Heart left ventricle (tissue), 16 donors: ENCODE results near the gene SLC7A6OS. TPM values are rescaled to one million over a fixed set of nuclear protein-coding genes. Genes with fewer than 3 reads are reported as not detected.
A peak's percentile ranks its signal among the peaks of the same experiment; 100 is the strongest.

ENCODE experiments used
- ATAC-seq, 4 donors: fragments of 200-7000 bp; cut with Tn5 transposase; one replicate each; pipeline ENCODE4 v1.9.1; 2020 to 2022; ENCODE audit warnings: moderate library complexity in 4 of 4, mild to moderate bottlenecking in 3 of 4, moderate number of reproducible peaks in 1 of 4
- DNase-seq, 5 donors: peaks; one replicate each; pipeline ENCODE4 v3.0.0-alpha.2; 2020
- H3K27ac ChIP-seq, 12 donors: fragments of 200-600 bp; sonication (generic) in 4 of 12; one replicate each; pipeline versions ENCODE4 v1.5.0 to v1.8.0; 2016 to 2022; ENCODE audit warnings: mild to moderate bottlenecking in 2 of 12
- H3K27me3 ChIP-seq, 9 donors: fragments of 200-600 bp; sonication (generic) in 2 of 9; one replicate each; pipeline versions ENCODE4 v1.5.1 to v1.8.0; 2016 to 2022; ENCODE audit warnings: mild to moderate bottlenecking in 3 of 9
- H3K36me3 ChIP-seq, 9 donors: fragments of 200-600 bp; sonication (generic) in 2 of 9; one replicate each; pipeline versions ENCODE4 v1.5.0 to v1.8.0; 2018 to 2022; ENCODE audit warnings: mild to moderate bottlenecking in 2 of 9
- H3K4me1 ChIP-seq, 12 donors: fragments of 200-600 bp; sonication (generic) in 4 of 12; one replicate each; pipeline versions ENCODE4 v1.5.0 to v1.8.0; 2016 to 2022; ENCODE audit warnings: mild to moderate bottlenecking in 3 of 12
- H3K4me3 ChIP-seq, 12 donors: fragments of 200-600 bp; sonication (generic) in 4 of 12; one replicate each; pipeline versions ENCODE4 v1.5.0 to v1.8.0; 2017 to 2022; ENCODE audit warnings: mild to moderate bottlenecking in 9 of 12, moderate library complexity in 4 of 12
- H3K9me3 ChIP-seq, 12 donors: fragments of 200-600 bp; sonication (generic) in 4 of 12; one replicate each; pipeline versions ENCODE4 v1.5.0 to v1.8.0; 2016 to 2022; ENCODE audit warnings: mild to moderate bottlenecking in 1 of 12
- CTCF ChIP-seq, 12 donors: fragments of 200-600 bp; sonication (generic) in 4 of 12; IDR thresholded peaks; one replicate each; pipeline versions ENCODE4 v1.5.0 to v1.8.0; 2018 to 2022; ENCODE audit warnings: antibody characterized with exemption in 12 of 12, mild to moderate bottlenecking in 5 of 12
- POLR2A ChIP-seq, 2 donors: fragments of 450-650 bp; IDR thresholded peaks; one replicate each; pipeline ENCODE4 v1.6.1; 2017; ENCODE audit warnings: antibody characterized with exemption in 2 of 2, mild to moderate bottlenecking in 2 of 2, moderate library complexity in 2 of 2
- WGBS, 4 donors: extraction: QIAGEN DNeasy Blood & Tissue Kit in 2 of 4; methylation state at CpG; one replicate each; pipeline versions ENCODE4 v1.1.5 to v1.1.7; 2013 to 2018; 5-methylcytosine and 5-hydroxymethylcytosine counted together
- intact Hi-C, 10 donors: fragments of 100-400 bp; cut with DNase I; formaldehyde crosslinking; loops; one replicate each; pipeline versions ENCODE4 v1.11.1 to v1.14.2; 2022
- polyA plus RNA-seq, 2 donors: library from polyadenylated mRNA; stranded (reverse); fragments of 200-250 nt; gene quantifications; one replicate each; pipeline ENCODE4 v1.2.3, GENCODE V29; 2013
- total RNA-seq, 9 donors: library from RNA; depleted of rRNA in 2 of 9; stranded (reverse); fragments of >200 nt in 2 of 9; fragmentation: NEBNext Ultra II Directional in 3 of 9; extraction: Animal tissue kit (Norgen Biotek cat#: 25700) in 3 of 9; gene quantifications; one replicate each; pipeline versions ENCODE4 v1.1.0 to v1.2.4, GENCODE V29; 2016 to 2023
- donor health status: ischemic (EF 13 %, LVEDD 7.1; RV severe dilation, severe dysfunction).
- donor health status: healthy with polysubstance abuse.
- donor health status: DM: no; HTN: yes; CAD: no.
- donor health status: DM: no; HTN: no; CAD: no.
- donor health status: ischemic (EF 25% LVEDD 6.9; RV normal size, moderate dysfunction).
- donor health status: ischemic (EF 25% LVEDD 5.7; RV mildly dilated, moderate dysfunction).
- donor health status: healthy.
- donor health status: DM: yes; HTN: yes; CAD: no.
- donor health status: ischemic (EF 35%, LVEDD 5.7; RV mildly dilated, moderate dysfunction).
- donor health status: nonischemic (EF 11% LVEDD 7.7; RV severe dilation, severe dysfunction).
- donor health status: DM: yes; HTN: yes; CAD: no.
- donor health status: PGD.
- donor health status: ischemic (EF 29% LVEDD 5.4; RV normal size, mild dysfunction).
- donor health status: nonischemic (EF 23%, LVEDD 6.1; RV moderate dilation, normal function).

Gene SLC7A6OS
- total and polyA plus RNA-seq, 11 donors = 8.1 to 16.2 (median 10.0) TPM

- no peak for TF ChIP-seq POLR2A (IDR thresholded peaks at IDR 0.05)
- peak in 1 of 12 donors; percentile 20 for TF ChIP-seq CTCF (IDR thresholded peaks at IDR 0.05)
- Histone ChIP-seq H3K4me1 (peaks cover 0 to 34% (median 7%) of the 10 kb centered on the region in 12 donors), H3K9me3 (no peaks in the 10 kb centered on the region), H3K27ac (no peak overlapping the region), H3K27me3 (no peaks in the 10 kb centered on the region), H3K4me3 (no peak overlapping the region), H3K36me3 (peaks cover 0 to 77% (median 47%) of the 10 kb centered on the region in 9 donors)
- WGBS, 4 donors = 35 to 41% (median 39%) methylated on average over 3 of the region's 3 CpGs
- intact Hi-C loops = loop anchor here (1.0 to 10.0 kb wide), 10 partner anchors 67 to 244 kb away; partner anchors contain the start of genes SLC7A6 (in 2 of the 10) and NFATC3 (in 1 of the 10)
- no peak for ATAC-seq
- DNase-seq = no peak
Observed at GRCh38 chr16:68328860-68329390, 18.2 kb upstream of the SLC7A6OS start.

- 37 to 42% (median 40%) methylated on average over 13 of the region's 13 CpGs for WGBS, 4 donors
- Histone ChIP-seq H3K4me1 (peaks cover 0 to 27% (median 7%) of the 10 kb centered on the region in 12 donors), H3K27me3 (no peaks in the 10 kb centered on the region), H3K4me3 (no peak overlapping the region), H3K36me3 (peaks cover 0 to 79% (median 46%) of the 10 kb centered on the region in 9 donors), H3K27ac (no peak overlapping the region), H3K9me3 (no peaks in the 10 kb centered on the region)
- TF ChIP-seq CTCF (IDR thresholded peaks at IDR 0.05) (peak; percentile 85 to 97 (median 92)), POLR2A (IDR thresholded peaks at IDR 0.05) (no peak)
- DNase-seq (peak; percentile 76 to 84 (median 81)), ATAC-seq (peak; percentile 85 to 95 (median 94))
- intact Hi-C loops = loop anchor here (1.0 to 10.0 kb wide), 10 partner anchors 66 to 244 kb away; partner anchors contain the start of genes SLC7A6 (in 2 of the 10) and NFATC3 (in 1 of the 10)
Observed at GRCh38 chr16:68328151-68328859, 17.6 kb upstream of the SLC7A6OS start.

- WGBS, 4 donors = 89 to 96% (median 93%) methylated on average over 8 of the region's 8 CpGs
- TF ChIP-seq POLR2A (IDR thresholded peaks at IDR 0.05) (no peak), CTCF (IDR thresholded peaks at IDR 0.05) (no peak)
- Histone ChIP-seq H3K27ac (no peak overlapping the region), H3K27me3 (no peaks in the 10 kb centered on the region), H3K9me3 (no peaks in the 10 kb centered on the region), H3K4me3 (no peak overlapping the region), H3K36me3 (peaks cover 0 to 84% (median 75%) of the 10 kb centered on the region in 9 donors), H3K4me1 (peaks cover 0 to 7% (median 0%) of the 10 kb centered on the region in 12 donors)
- DNase-seq = no peak
- ATAC-seq = no peak
- intact Hi-C loops = loop anchor here in 5 of 10 donors (5.0 to 10.0 kb wide), 4 partner anchors 63 to 240 kb away; partner anchors contain the start of genes SLC7A6 (in 2 of the 5) and NFATC3 (in 1 of the 5)
Observed at GRCh38 chr16:68324780-68325357, 14.1 kb upstream of the SLC7A6OS start.

- WGBS, 4 donors = 91 to 96% (median 94%) methylated on average over 2 to 5 of the region's 5 CpGs
- Histone ChIP-seq H3K27me3 (no peaks in the 10 kb centered on the region), H3K4me1 (peaks cover 0 to 7% (median 0%) of the 10 kb centered on the region in 12 donors), H3K27ac (no peak overlapping the region), H3K4me3 (no peak overlapping the region), H3K9me3 (no peaks in the 10 kb centered on the region), H3K36me3 (peaks cover 0 to 81% (median 72%) of the 10 kb centered on the region in 9 donors)
- no peak for DNase-seq
- TF ChIP-seq POLR2A (IDR thresholded peaks at IDR 0.05) (no peak), CTCF (IDR thresholded peaks at IDR 0.05) (no peak)
- no peak for ATAC-seq
- intact Hi-C loops = loop anchor here in 3 of 10 donors (10.0 kb wide), 2 partner anchors 230 to 240 kb away; partner anchors contain the start of gene NFATC3 (in 1 of the 3)
Observed at GRCh38 chr16:68324336-68324735, 13.6 kb upstream of the SLC7A6OS start.
